GM19395 (cell line): Measurements from ENCODE around the gene CCDC81.
"Not testable (repeated sequence)": the region's sequence is repeated elsewhere in the genome, so short reads cannot be mapped to it uniquely, and the experiment has no call there.

Experiments
- ATAC-seq: cut with Tn5 transposase; IDR thresholded peaks from one replicate; pipeline ENCODE4 v1.9.1; 2021; ENCODE audit warnings: mild to moderate bottlenecking, moderate library complexity; ENCODE audit not compliant: unreplicated experiment

The CCDC81 gene

DNA sequence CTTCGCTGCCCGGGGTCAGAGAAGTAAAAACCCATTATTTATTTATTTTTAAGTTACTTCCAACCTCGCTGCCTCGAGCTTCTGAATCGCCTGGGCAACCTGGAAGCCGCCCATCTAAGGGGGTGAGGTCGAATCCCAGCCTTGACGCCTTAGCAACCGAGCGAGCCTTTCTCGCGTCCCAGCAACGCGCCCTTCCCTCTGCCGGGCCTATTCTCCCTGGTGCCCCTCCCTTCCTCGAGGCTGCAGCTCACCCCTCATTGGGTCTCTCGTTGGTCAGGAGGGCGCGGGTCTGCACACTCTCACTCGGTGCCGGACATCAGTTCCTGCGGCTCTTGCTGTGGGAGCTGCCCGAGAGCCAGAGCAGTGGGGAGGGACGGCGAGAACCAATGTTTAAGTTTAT is at the start of gene CCDC81:
Gene CCDC81, plus strand, starts transcription at position 302 of the 400 bp plus-strand sequence. CDS start 277 bp downstream, outside the sequence.
- ATAC-seq, result no peak

DNA sequence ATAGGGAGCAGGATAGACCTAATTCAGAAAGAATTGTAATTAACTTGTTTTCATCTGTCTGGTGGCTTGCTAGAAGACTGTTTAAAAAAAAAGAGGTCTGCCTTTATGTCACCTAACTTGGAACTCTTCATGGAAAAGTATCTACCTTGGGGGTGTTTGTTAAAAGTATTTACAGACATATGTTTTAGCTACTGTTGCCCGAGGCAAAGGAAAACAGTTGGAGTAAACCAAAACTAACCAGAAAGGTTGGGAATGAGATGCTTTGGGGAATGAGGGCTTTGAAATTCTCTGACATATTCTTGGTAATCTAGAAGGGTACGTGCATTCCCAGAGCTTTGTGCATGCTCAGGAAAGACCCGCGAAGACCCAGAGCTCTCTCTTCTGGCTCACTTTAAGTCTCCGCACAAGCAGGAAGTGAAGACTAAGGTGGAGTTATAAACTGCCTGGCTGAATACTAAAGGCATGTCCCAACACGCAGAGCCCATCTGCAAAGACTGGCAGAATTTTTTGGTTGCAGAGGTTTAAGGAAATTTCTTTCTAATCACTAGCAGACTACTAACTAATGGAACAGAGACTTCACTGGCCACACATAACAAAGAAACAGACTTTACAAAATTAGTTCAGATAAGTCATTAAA is 39.4 kb upstream of the CCDC81 start:
- no peak for ATAC-seq

DNA sequence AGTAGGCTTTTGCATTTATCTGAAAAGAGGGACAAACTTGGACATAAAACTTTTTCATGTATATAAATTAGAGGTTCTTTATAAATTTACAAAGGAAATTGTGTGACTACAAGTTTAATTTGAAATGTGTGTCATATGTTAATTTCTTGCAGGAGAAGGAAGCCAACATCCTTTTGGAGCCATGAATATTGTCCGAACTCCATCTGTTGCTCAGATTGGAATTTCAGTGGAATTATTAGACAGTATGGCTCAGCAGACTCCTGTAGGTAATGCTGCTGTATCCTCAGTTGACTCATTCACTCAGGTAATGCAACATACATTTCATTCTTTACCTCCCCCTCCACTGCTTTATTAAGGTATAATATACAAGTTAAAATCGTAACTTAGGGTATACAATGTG is 37.5 kb upstream of the CCDC81 start:
- no peak for ATAC-seq

DNA sequence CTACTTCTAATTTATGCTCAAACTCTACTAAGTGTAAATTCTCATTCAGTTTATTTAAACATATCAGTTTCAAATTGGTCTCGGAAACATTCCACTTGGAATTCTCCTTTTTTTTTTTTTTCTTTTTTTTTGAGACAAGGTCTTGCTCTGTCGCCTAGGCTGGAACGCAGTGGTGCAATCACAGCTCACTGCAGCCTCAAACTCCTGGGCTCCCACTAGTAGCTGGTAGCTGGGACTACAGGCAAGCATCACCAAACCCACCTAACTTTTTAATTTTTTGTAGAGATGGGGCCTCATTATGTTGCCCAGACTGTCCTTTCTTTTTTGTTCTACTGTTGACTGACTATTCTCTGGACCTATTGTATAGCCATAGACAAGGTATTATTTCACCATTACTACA is 33.3 kb upstream of the CCDC81 start:
- no peak for ATAC-seq

DNA sequence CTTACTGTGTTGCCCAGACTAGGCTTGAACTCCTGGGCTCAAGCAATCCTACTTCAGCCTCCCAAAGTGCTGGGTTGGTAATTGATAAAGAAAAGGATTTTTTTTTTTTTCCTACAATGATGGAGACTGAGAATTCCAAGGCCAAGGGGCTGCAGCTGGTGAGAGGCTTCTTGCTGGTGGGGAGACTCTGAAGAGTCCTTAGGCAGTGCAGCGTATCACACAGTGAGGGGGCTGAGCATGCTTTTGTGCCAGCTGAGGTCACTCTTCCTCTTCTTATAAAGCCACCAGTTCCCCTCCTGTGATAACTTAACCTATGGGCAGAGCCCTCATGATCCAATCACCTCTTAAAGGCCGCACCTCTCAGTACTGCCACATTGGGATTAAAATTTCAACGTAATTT is 28.2 kb upstream of the CCDC81 start:
- ATAC-seq, result no peak

DNA sequence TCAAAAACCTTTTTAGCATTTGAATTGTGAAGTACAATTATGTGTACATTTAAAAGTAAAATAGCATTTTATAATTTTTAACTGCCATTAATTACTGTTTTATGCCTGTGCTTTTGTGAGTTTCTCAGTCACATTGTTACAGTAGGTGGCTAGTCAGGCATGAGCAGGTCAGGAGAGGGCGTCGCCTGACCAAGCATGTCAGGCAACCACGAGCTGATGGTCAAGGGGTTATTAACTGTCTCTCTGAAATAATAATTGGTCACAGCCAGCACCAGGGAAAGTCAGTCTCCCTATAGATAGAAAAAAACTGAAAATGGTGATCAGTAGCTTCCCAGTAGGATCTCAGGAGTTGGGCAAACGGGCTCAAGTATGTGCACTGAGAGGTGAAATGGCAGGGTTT is 19.4 kb upstream of the CCDC81 start:
- ATAC-seq, result no peak

DNA sequence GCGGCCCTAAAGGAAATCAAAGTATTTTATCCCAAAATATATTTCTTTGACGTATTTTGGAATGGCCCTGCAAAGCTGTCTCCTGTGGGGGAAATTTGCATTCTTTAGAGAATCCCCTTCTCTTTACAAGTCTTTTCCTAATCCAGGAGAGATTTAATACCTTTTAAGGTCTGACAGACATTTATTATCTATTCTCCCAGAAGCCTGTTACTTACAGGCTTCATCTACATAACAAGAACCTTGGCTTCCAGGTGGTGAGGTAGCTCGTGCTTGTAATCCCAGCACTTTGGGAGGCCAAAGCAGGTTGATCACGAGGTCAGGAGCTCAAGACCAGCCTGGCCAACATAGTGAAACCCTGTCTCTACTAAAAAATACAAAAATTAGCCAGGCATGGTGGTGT is 17.3 kb upstream of the CCDC81 start:
- not testable (repeated sequence) for ATAC-seq

DNA sequence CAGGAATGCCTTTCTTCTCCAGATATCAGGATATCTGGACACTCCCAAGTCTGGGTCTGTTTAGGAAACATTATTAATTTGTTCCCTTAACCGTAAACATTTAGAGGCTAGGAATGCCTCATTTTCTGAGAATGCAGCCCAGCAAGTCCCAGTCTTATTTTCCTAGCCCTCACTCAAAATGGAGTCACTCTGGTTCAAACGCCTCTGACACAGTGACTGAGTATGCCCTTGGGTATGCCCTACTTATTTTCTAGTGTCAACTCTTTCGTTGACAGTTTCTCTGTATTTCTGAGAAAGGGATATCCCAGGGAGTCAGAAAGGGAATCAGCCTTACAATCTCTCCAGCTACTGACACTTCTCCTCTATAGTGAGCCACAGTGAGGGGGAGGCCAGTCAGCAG is 16.0 kb upstream of the CCDC81 start:
- ATAC-seq, result no peak

DNA sequence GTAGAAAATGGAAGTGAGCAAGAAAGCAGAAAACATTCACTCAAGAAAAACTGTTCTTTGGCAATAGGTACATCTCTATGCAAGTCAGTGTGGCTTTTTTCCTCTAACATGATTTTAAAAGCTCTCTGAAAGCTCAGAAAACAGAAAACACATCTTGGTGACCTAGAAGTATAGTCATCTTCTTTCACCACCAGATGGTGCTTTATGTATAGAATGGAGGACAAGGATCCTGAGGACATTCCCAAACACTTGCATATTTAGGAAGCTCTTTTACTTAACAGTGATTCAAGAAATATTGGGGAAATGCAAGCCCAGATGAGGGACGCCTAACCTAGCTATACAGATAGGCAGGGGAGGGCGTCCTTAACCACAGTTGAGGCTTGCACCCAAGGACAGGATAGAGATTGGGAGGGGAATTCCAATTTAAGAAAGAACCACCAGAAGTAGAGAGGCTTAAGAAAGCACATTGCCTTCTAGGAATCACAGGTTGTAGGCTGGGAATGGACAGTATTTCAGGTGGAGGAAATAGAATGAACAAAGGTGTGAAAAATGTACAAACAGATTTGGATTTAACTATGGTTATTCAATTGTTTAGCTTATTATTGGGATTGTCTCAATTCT is 13.8 kb upstream of the CCDC81 start:
- no peak for ATAC-seq

DNA sequence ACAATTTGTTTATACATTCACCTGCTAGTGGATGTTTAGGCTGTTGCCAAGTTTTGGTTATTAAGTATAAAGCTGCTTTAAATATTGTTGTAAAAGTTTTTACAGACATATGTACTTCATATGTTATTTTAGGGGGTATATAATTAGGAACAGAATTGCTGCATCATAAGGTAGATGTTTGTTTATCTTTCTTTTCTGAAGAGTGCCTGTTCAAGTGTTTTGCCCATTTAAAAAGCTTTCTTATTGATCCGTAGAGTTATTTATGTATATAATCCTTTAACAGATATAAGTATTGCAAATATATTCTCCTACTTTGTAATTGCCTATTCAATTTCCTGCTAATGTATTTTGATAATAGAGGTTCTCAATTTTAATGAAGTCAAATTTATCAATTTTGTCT is 11.3 kb upstream of the CCDC81 start:
- no peak for ATAC-seq

DNA sequence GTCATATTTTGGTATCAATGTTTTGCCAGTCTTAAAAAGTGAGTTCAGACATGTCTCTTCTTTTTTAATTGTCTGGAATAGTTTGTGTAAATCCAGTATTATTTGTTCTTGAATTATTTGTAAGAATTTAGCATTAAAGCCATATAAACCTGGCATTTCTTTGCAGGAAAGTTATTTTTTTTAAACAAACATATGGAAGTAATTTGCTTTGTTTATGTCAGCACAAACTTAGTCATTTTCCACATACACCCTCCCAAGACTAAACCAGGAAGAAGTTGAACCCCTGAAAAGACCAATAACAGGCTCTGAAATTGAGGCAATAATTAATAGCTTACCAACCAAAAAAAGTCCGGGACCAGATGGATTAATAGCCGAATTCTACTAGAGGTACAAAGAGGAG is 9.1 kb upstream of the CCDC81 start:
- ATAC-seq, result no peak

DNA sequence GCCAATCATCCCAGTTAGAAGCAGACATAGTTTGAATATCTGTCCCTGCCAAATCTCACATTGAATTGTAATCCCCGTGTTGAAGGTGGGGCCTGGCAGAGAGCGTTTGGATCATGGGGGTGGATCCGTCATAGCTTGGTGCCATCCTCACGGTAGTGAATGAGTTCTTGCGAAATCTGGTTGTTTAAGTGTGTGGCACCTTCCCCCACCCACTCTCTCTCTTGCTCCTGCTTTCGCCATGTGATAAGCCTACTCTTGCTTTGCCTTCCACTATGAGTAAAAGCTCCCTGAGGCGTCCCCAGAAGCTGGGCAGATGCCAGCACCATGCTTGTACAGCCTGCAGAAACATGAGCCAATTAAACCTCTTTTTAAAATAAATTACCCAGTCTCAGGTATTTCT is 5.0 kb upstream of the CCDC81 start:
- ATAC-seq, result no peak

DNA sequence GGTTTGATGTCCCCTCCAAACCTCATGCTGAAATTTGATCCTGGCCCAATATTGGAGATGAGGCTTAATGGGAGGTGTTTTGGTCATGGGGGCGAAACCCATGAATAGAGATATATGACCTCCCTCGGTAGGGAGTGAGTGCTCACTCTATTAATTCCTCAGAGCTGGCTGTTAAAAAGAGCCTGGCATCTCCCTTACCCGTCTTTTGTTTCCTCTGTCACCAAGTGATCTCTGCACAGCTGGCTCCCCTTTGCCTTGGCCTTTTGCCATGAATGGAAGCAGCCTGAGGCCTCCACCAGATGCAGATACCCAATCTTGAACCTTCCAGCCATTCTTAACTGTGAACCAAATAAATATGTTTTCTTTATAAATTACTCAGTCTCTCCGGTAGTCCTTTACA is 4.5 kb upstream of the CCDC81 start:
- ATAC-seq, result no peak

DNA sequence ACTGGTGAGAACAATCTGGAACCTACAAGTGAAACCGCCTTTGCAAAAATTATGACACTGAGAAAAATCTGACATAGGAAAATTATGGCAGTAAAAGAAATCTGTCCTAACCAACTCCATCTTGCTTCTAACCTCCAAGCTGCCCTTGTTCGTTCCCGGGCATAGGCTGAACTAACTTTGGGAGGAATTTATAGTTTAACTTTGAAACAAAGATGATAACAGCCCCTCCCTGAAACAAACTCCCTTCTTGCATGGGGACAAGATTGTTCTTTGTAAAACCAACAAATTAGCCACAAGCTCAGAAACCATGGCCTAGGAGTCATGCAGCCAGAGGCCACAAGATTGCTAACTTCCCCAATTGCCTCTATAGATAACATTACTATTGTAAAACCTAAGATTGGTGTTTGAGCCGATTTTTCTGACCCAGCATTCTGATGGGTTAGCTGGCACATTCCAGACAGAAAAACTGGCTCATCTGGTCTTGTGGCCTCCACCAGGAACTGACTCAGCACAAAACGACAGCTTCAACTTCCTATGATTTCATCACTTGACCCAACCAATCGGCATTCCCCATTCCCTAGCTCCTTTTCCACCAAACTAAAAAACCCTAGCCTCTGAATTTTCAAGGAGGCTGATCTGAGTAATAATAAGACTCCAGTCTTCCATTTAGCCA is 3.6 kb upstream of the CCDC81 start:
- no peak for ATAC-seq

DNA sequence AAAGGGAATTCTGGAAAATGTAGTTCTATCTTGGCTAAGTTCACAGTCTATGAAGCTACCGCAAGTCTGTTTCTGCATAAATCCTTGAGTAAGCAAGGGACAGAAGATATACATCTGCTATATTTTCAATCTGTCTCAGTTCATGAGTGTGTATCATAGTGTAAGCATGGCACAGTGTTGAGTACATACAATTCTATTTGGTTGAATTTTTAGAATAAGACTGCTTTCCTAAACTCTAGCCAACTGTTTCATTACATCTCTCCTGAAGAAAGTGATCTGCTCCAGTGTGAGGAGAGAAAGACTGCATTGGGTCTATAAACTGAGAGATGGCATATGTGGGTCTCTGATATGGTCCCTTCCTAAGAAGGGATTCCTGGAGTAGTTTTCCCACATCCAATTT is 2.6 kb upstream of the CCDC81 start:
- no peak for ATAC-seq

DNA sequence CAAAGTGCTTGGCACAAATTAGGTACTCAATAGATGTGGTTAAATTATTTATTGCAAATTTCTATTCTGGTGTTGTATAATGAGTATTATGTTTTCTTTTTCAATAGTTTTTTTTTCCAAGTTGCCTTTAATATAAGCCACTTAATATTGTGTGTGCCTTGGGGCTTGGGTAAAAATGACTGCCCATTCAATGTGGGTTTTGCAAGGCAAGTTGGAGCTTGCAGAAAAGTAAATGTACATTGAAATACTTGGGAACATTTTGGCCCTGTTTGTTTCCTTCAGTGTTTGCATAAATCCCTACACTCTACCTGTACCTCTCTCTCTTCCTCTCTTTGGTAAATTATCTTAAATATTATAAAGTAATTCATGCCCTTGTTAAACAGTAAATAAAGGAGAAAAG is 2.1 kb upstream of the CCDC81 start:
- no peak for ATAC-seq

DNA sequence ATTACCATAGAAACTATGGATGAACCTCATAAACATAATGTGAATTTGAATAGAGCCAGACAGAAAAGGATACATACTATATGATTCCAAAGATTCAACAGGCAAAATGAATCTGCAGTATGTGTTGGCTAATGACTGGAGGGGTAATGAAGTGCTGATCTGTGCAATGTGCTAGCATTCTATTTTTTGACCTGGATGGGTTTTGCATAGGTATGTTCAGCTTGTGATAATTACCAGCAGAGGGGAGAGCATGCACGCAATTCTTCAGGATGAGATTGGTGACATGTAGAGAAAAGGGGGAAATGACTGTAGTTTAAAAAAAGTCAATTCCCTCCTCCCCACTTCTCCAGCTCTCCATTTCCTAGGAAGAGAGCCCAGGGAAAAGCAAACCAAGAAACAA is 618 bp upstream of the CCDC81 start:
- no peak for ATAC-seq

DNA sequence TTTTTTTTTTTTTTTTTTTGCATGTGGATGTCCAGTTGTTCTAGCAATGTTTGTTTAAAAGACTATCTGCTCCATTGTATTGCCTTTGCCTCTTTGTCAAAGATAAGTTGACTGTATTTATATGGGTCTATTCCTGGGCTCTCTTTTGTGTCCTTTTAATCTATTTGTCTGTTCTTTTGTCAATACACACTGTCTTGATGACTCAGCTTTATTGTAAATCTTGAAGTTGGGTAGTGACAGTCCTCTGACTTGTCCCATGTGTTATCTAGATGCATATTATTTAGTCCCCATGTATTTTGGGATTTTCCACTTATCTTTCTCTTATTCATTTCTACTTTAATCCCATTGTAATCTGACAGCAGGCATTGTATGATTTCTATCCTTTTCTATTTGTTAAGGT is 3.3 kb downstream of the CCDC81 start:
- ATAC-seq, result no peak

DNA sequence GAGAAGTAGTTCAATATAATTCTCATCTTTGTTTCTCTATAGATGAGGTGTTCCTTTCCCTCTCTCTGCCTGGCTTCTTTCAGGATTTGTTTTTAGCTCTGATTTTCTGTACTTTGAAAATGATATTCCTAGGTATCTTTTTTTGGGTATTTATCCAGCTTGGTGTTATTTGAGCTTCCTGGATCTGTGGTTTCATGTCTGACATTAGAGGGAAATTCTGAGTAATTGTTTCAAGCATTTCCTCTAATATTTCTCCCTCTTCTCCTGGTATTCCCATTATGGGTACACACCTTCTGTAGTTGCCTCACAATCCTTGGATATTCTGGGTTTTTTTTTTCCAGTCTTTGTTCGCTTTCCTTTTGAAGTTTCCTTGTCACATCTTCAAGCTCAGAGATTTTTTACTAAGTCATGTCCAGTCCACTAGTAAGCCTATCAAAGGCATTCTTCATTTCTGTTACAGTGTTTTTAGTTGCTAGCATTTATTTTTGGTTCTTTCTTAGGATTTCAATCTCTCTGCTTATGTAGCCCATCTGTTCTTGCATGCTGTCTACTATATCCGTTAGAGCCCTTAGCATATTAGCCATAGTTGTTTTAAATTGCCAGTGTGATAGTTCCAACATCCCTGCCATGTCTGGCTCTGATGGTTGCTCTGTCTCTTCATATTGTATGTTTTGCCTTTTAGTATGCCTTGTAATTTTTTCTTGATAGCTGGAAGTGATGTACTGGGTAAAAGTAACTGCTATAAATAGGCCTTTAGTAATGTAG is 5.8 kb downstream of the CCDC81 start:
- no peak for ATAC-seq

DNA sequence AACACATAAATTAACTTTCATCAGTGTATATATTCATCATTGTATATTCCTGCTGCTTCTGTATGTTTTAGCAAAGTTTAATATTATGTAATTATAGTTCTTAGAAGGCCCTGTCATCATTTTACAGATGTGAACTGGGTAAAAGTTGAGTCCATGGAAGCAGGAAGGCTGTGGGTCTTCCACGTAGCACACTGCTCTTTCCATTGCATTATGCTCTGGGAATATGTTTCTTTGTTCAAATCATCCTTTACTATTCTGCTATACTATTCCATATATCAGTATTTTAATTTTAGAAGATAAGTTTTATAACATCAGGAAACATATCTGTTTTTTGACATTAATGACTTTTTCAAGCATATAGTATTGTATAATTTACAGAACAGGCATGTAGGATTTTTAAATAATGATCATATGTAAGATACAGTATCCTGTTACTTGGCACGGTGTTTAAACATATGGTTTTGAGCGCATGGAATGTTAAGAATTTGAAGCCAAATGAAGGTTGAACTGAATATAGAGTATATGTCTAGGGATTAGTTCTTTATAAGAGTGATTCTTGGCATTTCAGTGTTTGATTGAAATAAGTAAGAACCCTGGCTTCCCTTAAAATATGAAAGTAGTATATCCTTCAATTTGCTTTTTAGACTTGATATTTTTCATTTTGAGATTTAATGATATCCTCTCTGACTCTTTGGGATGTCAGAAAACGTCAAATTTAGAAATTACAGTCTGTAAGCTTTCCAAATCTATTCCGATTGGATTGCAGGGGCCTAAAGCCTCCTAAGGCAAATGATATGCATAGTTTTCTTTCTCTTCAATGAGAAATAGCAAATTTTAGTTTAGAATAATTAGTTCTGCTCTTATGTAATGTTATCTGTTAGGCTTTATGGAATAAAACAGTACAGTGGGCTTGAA is 8.6 kb downstream of the CCDC81 start:
- ATAC-seq, result no peak

DNA sequence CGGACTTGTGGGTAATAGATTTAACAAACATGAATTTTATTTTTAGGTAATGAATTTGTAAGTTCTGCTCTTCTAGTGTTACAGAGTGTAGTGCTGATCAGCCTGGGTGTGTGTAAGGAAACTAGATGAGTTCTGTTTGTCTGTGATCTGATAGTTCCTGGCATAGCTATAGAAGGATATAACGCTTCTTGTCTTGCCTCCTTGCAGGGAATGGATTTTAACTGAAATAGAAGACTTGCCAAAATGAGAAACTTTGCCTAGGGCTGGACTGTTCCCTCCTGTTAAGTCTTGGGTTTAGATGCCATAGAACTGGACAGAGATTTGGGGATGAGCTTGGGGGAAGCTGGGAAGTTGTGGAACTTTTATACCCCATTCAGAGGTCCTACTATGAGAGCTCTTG is 11.6 kb downstream of the CCDC81 start:
- no peak for ATAC-seq
